Ascending aorta (tissue), 2 donors: ENCODE measurements around the gene PAM16. TPM values are rescaled to one million over a fixed set of nuclear protein-coding genes. Genes with fewer than 3 reads are reported as not detected.

ENCODE experiments used
- DNase-seq, 2 donors: peaks; one replicate each; pipeline ENCODE4 v3.0.0-alpha.2; 2019; ENCODE audit warnings: low spot score in 2 of 2
- H3K27ac ChIP-seq, 2 donors: fragments of 200-600 bp; sonication (generic); one replicate each; pipeline ENCODE4 v1.5.1; 2016 to 2017; ENCODE audit warnings: mild to moderate bottlenecking in 1 of 2
- H3K27me3 ChIP-seq: fragments of 200-600 bp; sonication (generic); one replicate; pipeline ENCODE4 v1.5.1; 2017
- H3K36me3 ChIP-seq, 2 donors: fragments of 200-600 bp; sonication (generic); one replicate each; pipeline ENCODE4 v1.5.1; 2016
- H3K4me1 ChIP-seq, 2 donors: fragments of 200-600 bp; sonication (generic); one replicate each; pipeline ENCODE4 v1.5.1; 2016 to 2017; ENCODE audit warnings: mild to moderate bottlenecking in 1 of 2
- H3K4me3 ChIP-seq, 2 donors: fragments of 200-600 bp; sonication (generic); one replicate each; pipeline ENCODE4 v1.5.1; 2016 to 2017; ENCODE audit warnings: mild to moderate bottlenecking in 1 of 2
- H3K9me3 ChIP-seq, 2 donors: fragments of 200-600 bp; sonication (generic); one replicate each; pipeline ENCODE4 v1.5.1; 2016
- intact Hi-C: fragments of 100-400 bp; cut with DNase I; formaldehyde crosslinking; loops from one replicate; pipeline ENCODE4 v1.15.1; 2023
- total RNA-seq: library from RNA; depleted of rRNA; stranded (reverse); fragments of >200 nt; gene quantifications from one replicate; pipeline ENCODE4 v1.1.0, GENCODE V29; 2016
- TF ChIP-seq, protein P1 (sequence below), 3 experiments: fragments of 200-600 bp in 2 of 3; fragments of 450-650 bp in 1 of 3; sonication (generic) in 2 of 3; IDR thresholded peaks; one replicate each; pipeline ENCODE4 v1.5.1; 2016 to 2019; ENCODE audit warnings: antibody characterized with exemption in 3 of 3, mild to moderate bottlenecking in 1 of 3, moderate library complexity in 1 of 3

Gene PAM16
- total RNA-seq, 1 donor from 2014 or later: 26.6 TPM

DNA sequence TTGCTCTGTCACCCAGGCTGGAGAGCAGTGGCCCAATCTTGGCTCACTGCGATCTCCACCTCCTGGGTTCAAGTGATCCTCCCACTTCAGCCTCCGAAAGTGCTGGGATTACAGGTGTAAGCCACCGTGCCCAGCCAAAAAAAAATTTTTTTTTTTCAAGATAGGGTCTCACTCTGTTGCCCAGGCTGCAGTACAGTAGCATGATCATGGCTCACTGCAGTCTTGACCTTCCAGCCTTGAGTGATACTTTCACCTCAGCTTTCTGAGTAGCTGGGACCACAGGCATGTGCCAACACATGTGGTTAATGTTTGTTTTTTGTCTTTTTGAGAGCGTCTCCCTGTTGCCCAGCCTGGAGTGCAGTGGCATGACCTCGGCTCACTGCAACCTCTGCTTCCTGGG, 1.7 kb upstream of the PAM16 start:
- DNase-seq: no peak
- peaks cover 0 to 16% of the 10 kb centered on the region in 2 donors for H3K4me1 ChIP-seq
- no peaks in the 10 kb centered on the region for H3K9me3 ChIP-seq
- H3K27me3 ChIP-seq: no peaks in the 10 kb centered on the region
- H3K27ac ChIP-seq: no peak overlapping the region
- peaks cover 0 to 12% of the 10 kb centered on the region in 2 donors for H3K36me3 ChIP-seq
- intact Hi-C loops: loop anchor here (5.0 kb wide), 1 partner anchor 34 kb away; no protein-coding TSS in a partner anchor
- H3K4me3 ChIP-seq: no peak overlapping the region
- TF ChIP-seq, protein P1, sequence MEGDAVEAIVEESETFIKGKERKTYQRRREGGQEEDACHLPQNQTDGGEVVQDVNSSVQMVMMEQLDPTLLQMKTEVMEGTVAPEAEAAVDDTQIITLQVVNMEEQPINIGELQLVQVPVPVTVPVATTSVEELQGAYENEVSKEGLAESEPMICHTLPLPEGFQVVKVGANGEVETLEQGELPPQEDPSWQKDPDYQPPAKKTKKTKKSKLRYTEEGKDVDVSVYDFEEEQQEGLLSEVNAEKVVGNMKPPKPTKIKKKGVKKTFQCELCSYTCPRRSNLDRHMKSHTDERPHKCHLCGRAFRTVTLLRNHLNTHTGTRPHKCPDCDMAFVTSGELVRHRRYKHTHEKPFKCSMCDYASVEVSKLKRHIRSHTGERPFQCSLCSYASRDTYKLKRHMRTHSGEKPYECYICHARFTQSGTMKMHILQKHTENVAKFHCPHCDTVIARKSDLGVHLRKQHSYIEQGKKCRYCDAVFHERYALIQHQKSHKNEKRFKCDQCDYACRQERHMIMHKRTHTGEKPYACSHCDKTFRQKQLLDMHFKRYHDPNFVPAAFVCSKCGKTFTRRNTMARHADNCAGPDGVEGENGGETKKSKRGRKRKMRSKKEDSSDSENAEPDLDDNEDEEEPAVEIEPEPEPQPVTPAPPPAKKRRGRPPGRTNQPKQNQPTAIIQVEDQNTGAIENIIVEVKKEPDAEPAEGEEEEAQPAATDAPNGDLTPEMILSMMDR (IDR thresholded peaks at IDR 0.05): no peak

DNA sequence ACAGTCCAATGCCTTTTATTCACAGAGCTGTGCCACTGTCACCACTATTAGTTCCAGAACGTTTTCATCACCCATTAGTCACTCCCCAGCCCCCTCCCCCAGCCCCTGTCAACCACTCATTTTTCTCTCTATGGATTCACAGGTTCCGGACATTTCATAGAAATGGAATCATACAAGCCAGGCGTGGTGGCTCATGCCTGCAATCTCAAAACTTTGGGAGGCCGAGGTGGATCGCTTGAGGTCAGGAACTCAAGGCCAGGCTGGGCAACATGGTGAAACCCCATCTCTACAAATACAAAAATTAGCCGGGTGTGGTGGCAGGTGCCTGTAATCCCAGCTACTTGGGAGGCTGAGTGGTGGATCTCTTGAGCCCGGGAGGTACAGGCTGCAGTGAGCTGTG, 759 bp upstream of the PAM16 start:
- DNase-seq: no peak
- intact Hi-C loops: loop anchor here (1.0 to 5.0 kb wide), 2 partner anchors 19 to 35 kb away; partner anchors contain the start of gene VASN
- peak overlapping the region in 1 of 2 donors; percentile 73 for H3K27ac ChIP-seq

DNA sequence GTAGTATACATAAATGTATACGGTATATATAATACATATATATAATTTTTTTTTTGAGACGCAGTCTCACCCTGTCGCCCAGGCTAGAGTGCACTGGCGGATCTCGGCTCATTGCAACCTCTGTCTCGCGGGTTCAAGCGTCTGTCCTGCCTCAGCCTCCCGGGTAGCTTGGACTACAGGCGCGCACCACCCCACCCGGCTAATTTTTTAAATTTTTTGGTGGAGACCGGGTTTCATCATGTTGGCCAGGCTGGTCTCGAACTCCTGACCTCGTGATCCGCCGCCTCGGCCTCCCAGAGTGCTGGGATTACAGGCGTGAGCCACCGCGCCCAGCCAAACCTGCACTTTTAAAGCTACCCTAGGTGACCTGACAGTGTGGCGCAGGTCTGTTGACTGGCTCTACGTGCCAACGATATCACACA, 745 bp downstream of the PAM16 start:
- DNase-seq: no peak
- Histone ChIP-seq H3K4me1 (peaks cover 0 to 16% of the 10 kb centered on the region in 2 donors), H3K36me3 (peaks cover 0 to 5% of the 10 kb centered on the region in 2 donors), H3K27ac (peak overlapping the region; percentile 73 to 75), H3K9me3 (no peaks in the 10 kb centered on the region), H3K4me3 (peak overlapping the region; percentile 85 to 88), H3K27me3 (no peaks in the 10 kb centered on the region)
- intact Hi-C loops: loop anchor here (5.0 kb wide), 1 partner anchor 37 kb away; no protein-coding TSS in a partner anchor
- TF ChIP-seq, protein P1 (IDR thresholded peaks at IDR 0.05): no peak

More for the DNA sequence above, 759 bp upstream of the PAM16 start:
- TF ChIP-seq, protein P1 (IDR thresholded peaks at IDR 0.05): no peak
- H3K4me1 ChIP-seq: peaks cover 0 to 16% of the 10 kb centered on the region in 2 donors
- H3K9me3 ChIP-seq: no peaks in the 10 kb centered on the region
- peak overlapping the region in 1 of 2 donors; percentile 88 for H3K4me3 ChIP-seq
- peaks cover 0 to 7% of the 10 kb centered on the region in 2 donors for H3K36me3 ChIP-seq
- H3K27me3 ChIP-seq: no peaks in the 10 kb centered on the region

DNA sequence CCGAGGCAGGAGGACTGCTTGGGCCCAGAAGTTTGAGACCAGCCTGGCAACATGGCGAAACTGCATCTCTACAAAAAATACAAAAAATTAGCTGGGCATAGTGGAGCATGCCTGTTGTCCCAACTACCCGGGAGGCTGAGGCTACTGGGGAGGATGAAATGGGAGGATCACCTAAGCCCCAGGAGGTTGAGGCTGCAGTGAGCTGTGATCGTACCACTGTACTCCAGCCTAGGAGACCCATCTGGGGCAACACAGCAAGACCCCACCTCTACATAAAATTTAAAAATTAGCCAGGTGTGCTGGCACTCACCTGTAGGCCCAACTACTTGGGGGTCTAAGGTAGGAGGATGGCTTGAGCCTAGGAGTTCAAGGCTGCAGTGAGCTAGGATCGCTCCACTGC, 1.8 kb downstream of the PAM16 start:
- intact Hi-C loops: no loop called here
- Histone ChIP-seq H3K27ac (no peak overlapping the region), H3K4me3 (no peak overlapping the region), H3K36me3 (no peaks in the 10 kb centered on the region), H3K9me3 (no peaks in the 10 kb centered on the region), H3K27me3 (no peaks in the 10 kb centered on the region), H3K4me1 (peaks cover 0 to 16% of the 10 kb centered on the region in 2 donors)
- TF ChIP-seq, protein P1 (IDR thresholded peaks at IDR 0.05): no peak
- no peak for DNase-seq

DNA sequence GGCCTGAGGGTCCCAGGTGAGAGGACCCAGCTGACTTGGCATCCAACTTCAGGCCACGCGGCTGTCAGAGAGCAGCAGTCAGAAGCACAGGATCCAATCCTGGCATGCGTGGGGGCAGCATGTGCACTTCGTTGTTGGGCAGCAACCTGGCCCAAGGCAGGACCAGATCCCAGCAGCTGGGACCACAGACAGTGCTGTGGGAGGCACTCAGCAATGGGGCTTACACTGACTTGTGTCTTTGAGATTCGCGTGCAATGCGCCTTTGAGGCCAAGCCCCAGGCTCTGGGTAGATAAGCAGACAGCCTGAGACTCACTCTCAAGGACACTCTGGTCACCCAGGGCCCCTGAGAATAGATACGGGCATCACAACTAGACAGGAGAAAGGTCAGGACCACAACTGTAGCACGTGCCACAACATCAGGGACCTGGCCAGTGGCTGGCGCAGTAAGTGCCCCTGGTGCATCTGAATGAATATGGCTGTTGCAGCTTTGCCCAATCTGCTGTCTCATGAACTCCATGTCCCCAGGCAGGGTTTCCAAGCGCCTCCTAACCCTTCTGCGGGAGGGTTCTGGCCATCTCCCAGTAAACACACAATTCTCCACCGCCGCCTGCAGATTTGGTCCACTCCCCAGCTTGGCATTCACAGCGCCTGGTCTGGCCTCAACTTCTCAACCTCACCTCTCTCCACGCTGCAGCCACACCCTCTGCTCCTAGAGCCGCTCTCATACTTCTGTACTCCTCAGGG, 3.2 kb downstream of the PAM16 start:
- H3K4me1 ChIP-seq: peaks cover 0 to 16% of the 10 kb centered on the region in 2 donors
- no peaks in the 10 kb centered on the region for H3K36me3 ChIP-seq
- intact Hi-C loops: no loop called here
- H3K27me3 ChIP-seq: no peaks in the 10 kb centered on the region
- H3K9me3 ChIP-seq: no peaks in the 10 kb centered on the region
- TF ChIP-seq, protein P1 (IDR thresholded peaks at IDR 0.05): no peak
- peak overlapping the region in 1 of 2 donors; percentile 45 for H3K27ac ChIP-seq
- no peak for DNase-seq
- no peak overlapping the region for H3K4me3 ChIP-seq
